ENCODE results near the gene APBA1.

APBA1 gene

GRCh38 chr9:69657269-69657668, 14.9 kb downstream of the APBA1 start:
- H3K9me3 ChIP-seq (ENCODE audit: control insufficient read depth in 2 of 2, low read length in 2 of 2) = no peaks in the 10 kb centered on the region
- no peak overlapping the region for H3K4me3 ChIP-seq (ENCODE audit: low read length in 2 of 2)
- no peaks in the 10 kb centered on the region for H3K27me3 ChIP-seq (ENCODE audit: control insufficient read depth in 1 of 2, insufficient read depth in 2 of 2, low read length in 2 of 2)
- no peaks in the 10 kb centered on the region for H3K4me1 ChIP-seq (ENCODE audit: control insufficient read depth, insufficient read depth, low read length)
- no peak overlapping the region for H3K9ac ChIP-seq (ENCODE audit: low read length in 2 of 2)
- H3K27ac ChIP-seq (ENCODE audit: low read length) = no peak overlapping the region
- H3K36me3 ChIP-seq (ENCODE audit: control insufficient read depth in 2 of 2, insufficient read depth in 2 of 2, low read length in 2 of 2) = no peaks in the 10 kb centered on the region

- Histone ChIP-seq H3K27ac (ENCODE audit: low read length) (no peak overlapping the region), H3K4me1 (ENCODE audit: control insufficient read depth, insufficient read depth, low read length) (no peaks in the 10 kb centered on the region), H3K4me3 (ENCODE audit: low read length in 2 of 2) (no peak overlapping the region), H3K9ac (ENCODE audit: low read length in 2 of 2) (no peak overlapping the region), H3K9me3 (ENCODE audit: control insufficient read depth in 2 of 2, low read length in 2 of 2) (no peaks in the 10 kb centered on the region), H3K36me3 (ENCODE audit: control insufficient read depth in 2 of 2, insufficient read depth in 2 of 2, low read length in 2 of 2) (no peaks in the 10 kb centered on the region), H3K27me3 (ENCODE audit: control insufficient read depth in 1 of 2, insufficient read depth in 2 of 2, low read length in 2 of 2) (no peaks in the 10 kb centered on the region)
Measured at GRCh38 chr9:69655065-69655464, 17.1 kb downstream of the APBA1 start.

DNA sequence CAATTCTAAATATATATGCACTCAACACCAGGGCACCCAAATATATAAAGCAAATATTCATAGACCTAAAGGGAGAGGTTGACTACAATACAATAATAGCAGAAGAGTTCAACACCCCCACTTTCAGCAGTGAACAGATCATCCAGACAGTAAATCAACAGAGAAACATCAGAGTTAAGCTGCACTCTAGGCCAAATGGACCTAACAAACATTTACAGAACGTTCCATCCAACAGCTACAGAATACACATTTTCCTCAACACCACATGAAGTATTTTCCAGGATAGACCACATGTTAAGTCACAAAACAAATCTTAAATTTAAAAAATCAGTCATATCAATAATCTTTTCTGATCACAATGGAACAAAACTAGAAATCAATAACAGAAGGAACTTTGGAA, 18.9 kb downstream of the APBA1 start:
- no peaks in the 10 kb centered on the region for H3K27me3 ChIP-seq (ENCODE audit: control insufficient read depth in 1 of 2, insufficient read depth in 2 of 2, low read length in 2 of 2)
- H3K36me3 ChIP-seq (ENCODE audit: control insufficient read depth in 2 of 2, insufficient read depth in 2 of 2, low read length in 2 of 2) = no peaks in the 10 kb centered on the region
- no peak overlapping the region for H3K4me3 ChIP-seq (ENCODE audit: low read length in 2 of 2)
- H3K9me3 ChIP-seq (ENCODE audit: control insufficient read depth in 2 of 2, low read length in 2 of 2) = no peaks in the 10 kb centered on the region
- no peak overlapping the region for H3K9ac ChIP-seq (ENCODE audit: low read length in 2 of 2)
- no peak overlapping the region for H3K27ac ChIP-seq (ENCODE audit: low read length)
- H3K4me1 ChIP-seq (ENCODE audit: control insufficient read depth, insufficient read depth, low read length) = no peaks in the 10 kb centered on the region

- H3K9me3 ChIP-seq (ENCODE audit: control insufficient read depth in 2 of 2, low read length in 2 of 2) = no peaks in the 10 kb centered on the region
- no peaks in the 10 kb centered on the region for H3K36me3 ChIP-seq (ENCODE audit: control insufficient read depth in 2 of 2, insufficient read depth in 2 of 2, low read length in 2 of 2)
- no peak overlapping the region for H3K4me3 ChIP-seq (ENCODE audit: low read length in 2 of 2)
- no peak overlapping the region for H3K9ac ChIP-seq (ENCODE audit: low read length in 2 of 2)
- H3K4me1 ChIP-seq (ENCODE audit: control insufficient read depth, insufficient read depth, low read length) = no peaks in the 10 kb centered on the region
- no peak overlapping the region for H3K27ac ChIP-seq (ENCODE audit: low read length)
- no peaks in the 10 kb centered on the region for H3K27me3 ChIP-seq (ENCODE audit: control insufficient read depth in 1 of 2, insufficient read depth in 2 of 2, low read length in 2 of 2)
Measured at GRCh38 chr9:69649566-69650250, 22.5 kb downstream of the APBA1 start.

GRCh38 chr9:69647804-69648203, 24.4 kb downstream of the APBA1 start:
- Histone ChIP-seq H3K4me3 (ENCODE audit: low read length in 2 of 2) (no peak overlapping the region), H3K36me3 (ENCODE audit: control insufficient read depth in 2 of 2, insufficient read depth in 2 of 2, low read length in 2 of 2) (no peaks in the 10 kb centered on the region), H3K4me1 (ENCODE audit: control insufficient read depth, insufficient read depth, low read length) (no peaks in the 10 kb centered on the region), H3K9ac (ENCODE audit: low read length in 2 of 2) (no peak overlapping the region), H3K27me3 (ENCODE audit: control insufficient read depth in 1 of 2, insufficient read depth in 2 of 2, low read length in 2 of 2) (no peaks in the 10 kb centered on the region), H3K27ac (ENCODE audit: low read length) (no peak overlapping the region), H3K9me3 (ENCODE audit: control insufficient read depth in 2 of 2, low read length in 2 of 2) (no peaks in the 10 kb centered on the region)

DNA sequence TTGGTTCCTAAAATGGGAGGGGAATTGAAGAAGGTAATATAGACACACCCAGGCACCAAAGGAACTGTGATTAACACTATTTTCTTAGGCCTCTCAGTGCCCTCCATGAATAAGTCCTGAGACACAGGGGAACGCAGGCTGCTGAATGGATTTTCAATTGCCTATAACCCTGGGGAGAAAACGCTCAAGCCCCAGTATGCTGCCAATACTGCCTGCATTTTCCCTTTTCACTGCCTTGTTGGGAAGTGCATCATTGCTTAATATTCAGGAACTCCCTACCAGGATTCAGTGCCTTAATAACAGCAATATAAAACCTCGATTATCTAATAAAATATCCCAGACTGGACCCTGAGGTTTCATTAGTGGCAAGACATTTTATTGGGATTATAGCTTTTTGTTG, 25.4 kb downstream of the APBA1 start:
- Histone ChIP-seq H3K27me3 (ENCODE audit: control insufficient read depth in 1 of 2, insufficient read depth in 2 of 2, low read length in 2 of 2) (no peaks in the 10 kb centered on the region), H3K36me3 (ENCODE audit: control insufficient read depth in 2 of 2, insufficient read depth in 2 of 2, low read length in 2 of 2) (no peaks in the 10 kb centered on the region), H3K27ac (ENCODE audit: low read length) (no peak overlapping the region), H3K9me3 (ENCODE audit: control insufficient read depth in 2 of 2, low read length in 2 of 2) (no peaks in the 10 kb centered on the region), H3K4me3 (ENCODE audit: low read length in 2 of 2) (no peak overlapping the region), H3K4me1 (ENCODE audit: control insufficient read depth, insufficient read depth, low read length) (no peaks in the 10 kb centered on the region), H3K9ac (ENCODE audit: low read length in 2 of 2) (no peak overlapping the region)

- Histone ChIP-seq H3K9me3 (ENCODE audit: control insufficient read depth in 2 of 2, low read length in 2 of 2) (no peaks in the 10 kb centered on the region), H3K9ac (ENCODE audit: low read length in 2 of 2) (no peak overlapping the region), H3K36me3 (ENCODE audit: control insufficient read depth in 2 of 2, insufficient read depth in 2 of 2, low read length in 2 of 2) (no peaks in the 10 kb centered on the region), H3K27me3 (ENCODE audit: control insufficient read depth in 1 of 2, insufficient read depth in 2 of 2, low read length in 2 of 2) (no peaks in the 10 kb centered on the region), H3K4me1 (ENCODE audit: control insufficient read depth, insufficient read depth, low read length) (no peaks in the 10 kb centered on the region), H3K4me3 (ENCODE audit: low read length in 2 of 2) (no peak overlapping the region), H3K27ac (ENCODE audit: low read length) (no peak overlapping the region)
Measured at GRCh38 chr9:69645488-69645887, 26.7 kb downstream of the APBA1 start.

GRCh38 chr9:69643098-69643497, 29.1 kb downstream of the APBA1 start:
- H3K9ac ChIP-seq (ENCODE audit: low read length in 2 of 2) = no peak overlapping the region
- H3K4me1 ChIP-seq (ENCODE audit: control insufficient read depth, insufficient read depth, low read length) = no peaks in the 10 kb centered on the region
- no peaks in the 10 kb centered on the region for H3K27me3 ChIP-seq (ENCODE audit: control insufficient read depth in 1 of 2, insufficient read depth in 2 of 2, low read length in 2 of 2)
- no peak overlapping the region for H3K4me3 ChIP-seq (ENCODE audit: low read length in 2 of 2)
- no peak overlapping the region for H3K27ac ChIP-seq (ENCODE audit: low read length)
- no peaks in the 10 kb centered on the region for H3K36me3 ChIP-seq (ENCODE audit: control insufficient read depth in 2 of 2, insufficient read depth in 2 of 2, low read length in 2 of 2)
- no peaks in the 10 kb centered on the region for H3K9me3 ChIP-seq (ENCODE audit: control insufficient read depth in 2 of 2, low read length in 2 of 2)

GRCh38 chr9:69637817-69638200, 34.4 kb downstream of the APBA1 start:
- H3K4me1 ChIP-seq (ENCODE audit: control insufficient read depth, insufficient read depth, low read length) = no peaks in the 10 kb centered on the region
- H3K9ac ChIP-seq (ENCODE audit: low read length in 2 of 2) = no peak overlapping the region
- no peak overlapping the region for H3K4me3 ChIP-seq (ENCODE audit: low read length in 2 of 2)
- H3K27ac ChIP-seq (ENCODE audit: low read length) = no peak overlapping the region
- H3K36me3 ChIP-seq (ENCODE audit: control insufficient read depth in 2 of 2, insufficient read depth in 2 of 2, low read length in 2 of 2) = no peaks in the 10 kb centered on the region
- H3K9me3 ChIP-seq (ENCODE audit: control insufficient read depth in 2 of 2, low read length in 2 of 2) = no peaks in the 10 kb centered on the region
- no peaks in the 10 kb centered on the region for H3K27me3 ChIP-seq (ENCODE audit: control insufficient read depth in 1 of 2, insufficient read depth in 2 of 2, low read length in 2 of 2)

DNA sequence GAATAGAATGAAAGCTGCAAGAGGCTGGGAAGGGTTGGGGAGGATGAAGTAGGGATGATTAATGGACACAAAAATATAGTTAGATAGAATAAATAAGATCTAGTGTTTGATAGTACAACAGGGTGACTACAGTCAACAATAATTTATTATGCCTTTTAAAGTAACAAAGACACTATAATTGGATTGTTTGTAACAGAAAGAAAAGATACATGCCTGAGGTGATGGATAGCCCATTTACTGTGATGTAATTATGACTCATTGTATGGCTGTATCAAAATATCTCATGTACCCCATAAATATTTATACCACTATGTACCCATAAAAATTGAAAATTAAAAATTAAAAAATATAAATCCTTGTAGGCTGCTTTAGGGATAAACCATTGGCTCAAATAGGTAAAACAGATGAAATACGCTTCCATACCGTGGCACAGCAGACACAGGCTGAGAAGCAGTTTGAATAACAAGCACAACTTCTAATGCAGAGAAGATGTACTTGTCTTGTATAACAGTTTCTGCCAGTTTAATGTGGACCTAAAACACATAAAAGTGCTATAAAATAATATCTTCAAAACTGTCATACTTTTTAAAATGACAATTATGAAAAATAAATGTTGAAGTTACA, 34.9 kb downstream of the APBA1 start:
- Histone ChIP-seq H3K4me3 (ENCODE audit: low read length in 2 of 2) (no peak overlapping the region), H3K4me1 (ENCODE audit: control insufficient read depth, insufficient read depth, low read length) (no peaks in the 10 kb centered on the region), H3K9me3 (ENCODE audit: control insufficient read depth in 2 of 2, low read length in 2 of 2) (no peaks in the 10 kb centered on the region), H3K36me3 (ENCODE audit: control insufficient read depth in 2 of 2, insufficient read depth in 2 of 2, low read length in 2 of 2) (no peaks in the 10 kb centered on the region), H3K9ac (ENCODE audit: low read length in 2 of 2) (no peak overlapping the region), H3K27ac (ENCODE audit: low read length) (no peak overlapping the region), H3K27me3 (ENCODE audit: control insufficient read depth in 1 of 2, insufficient read depth in 2 of 2, low read length in 2 of 2) (no peaks in the 10 kb centered on the region)

DNA sequence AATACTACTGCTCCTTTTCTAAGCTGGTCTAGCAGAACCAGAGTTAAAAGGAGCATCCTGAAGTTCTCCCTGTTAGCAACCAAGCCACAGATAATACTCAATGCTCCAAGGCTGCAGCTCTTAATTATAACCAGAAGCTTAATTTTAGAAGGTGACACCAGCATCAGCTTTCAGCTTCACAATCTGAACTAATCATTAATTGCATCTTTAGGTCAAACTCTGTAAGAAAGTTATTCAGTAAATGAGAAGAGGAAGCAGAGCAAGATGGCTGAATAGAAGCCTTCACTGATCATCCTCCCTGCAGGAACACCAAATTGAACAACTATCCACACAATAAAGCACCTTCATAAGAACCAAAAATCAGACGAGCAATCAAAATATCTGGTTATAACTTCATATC, 38.5 kb downstream of the APBA1 start:
- H3K27ac ChIP-seq (ENCODE audit: low read length) = no peak overlapping the region
- H3K9ac ChIP-seq (ENCODE audit: low read length in 2 of 2) = no peak overlapping the region
- no peaks in the 10 kb centered on the region for H3K36me3 ChIP-seq (ENCODE audit: control insufficient read depth in 2 of 2, insufficient read depth in 2 of 2, low read length in 2 of 2)
- no peaks in the 10 kb centered on the region for H3K27me3 ChIP-seq (ENCODE audit: control insufficient read depth in 1 of 2, insufficient read depth in 2 of 2, low read length in 2 of 2)
- no peaks in the 10 kb centered on the region for H3K9me3 ChIP-seq (ENCODE audit: control insufficient read depth in 2 of 2, low read length in 2 of 2)
- H3K4me1 ChIP-seq (ENCODE audit: control insufficient read depth, insufficient read depth, low read length) = no peaks in the 10 kb centered on the region
- H3K4me3 ChIP-seq (ENCODE audit: low read length in 2 of 2) = no peak overlapping the region

Data from stomach smooth muscle (tissue), 2 donors.